C4-2B (cell line): ENCODE results near the gene ACSM4.

ENCODE experiments used
- ZFX ChIP-seq: fragments of 450-650 bp; IDR thresholded peaks from 2 replicates; pipeline ENCODE4 v1.6.1; 2017
- TF ChIP-seq, protein P1 (sequence below): fragments of 450-650 bp; conservative IDR thresholded peaks from 2 replicates; pipeline ENCODE4 v1.5.1; 2017; ENCODE audit warnings: mild to moderate bottlenecking

DNA sequence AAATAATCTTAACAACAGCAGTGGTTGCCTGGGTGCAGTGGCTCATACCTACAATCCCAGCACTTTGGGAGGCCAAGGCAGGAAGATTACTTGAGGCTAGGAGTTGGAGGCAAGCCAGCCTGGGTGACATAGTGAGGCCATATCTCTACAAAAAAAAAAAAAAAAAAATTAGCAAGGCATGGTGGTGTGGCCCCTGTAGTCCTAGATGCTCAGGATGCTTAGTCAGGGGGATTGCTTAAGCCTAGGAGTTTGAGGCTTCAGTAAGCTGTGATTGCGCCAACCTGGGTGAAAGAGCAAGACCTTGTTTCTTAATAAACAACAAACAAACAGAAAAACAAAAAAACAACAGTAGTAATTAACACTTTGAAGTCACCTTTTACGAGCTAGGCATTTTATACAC, 642 bp upstream of the ACSM4 start:
- TF ChIP-seq, protein P1, sequence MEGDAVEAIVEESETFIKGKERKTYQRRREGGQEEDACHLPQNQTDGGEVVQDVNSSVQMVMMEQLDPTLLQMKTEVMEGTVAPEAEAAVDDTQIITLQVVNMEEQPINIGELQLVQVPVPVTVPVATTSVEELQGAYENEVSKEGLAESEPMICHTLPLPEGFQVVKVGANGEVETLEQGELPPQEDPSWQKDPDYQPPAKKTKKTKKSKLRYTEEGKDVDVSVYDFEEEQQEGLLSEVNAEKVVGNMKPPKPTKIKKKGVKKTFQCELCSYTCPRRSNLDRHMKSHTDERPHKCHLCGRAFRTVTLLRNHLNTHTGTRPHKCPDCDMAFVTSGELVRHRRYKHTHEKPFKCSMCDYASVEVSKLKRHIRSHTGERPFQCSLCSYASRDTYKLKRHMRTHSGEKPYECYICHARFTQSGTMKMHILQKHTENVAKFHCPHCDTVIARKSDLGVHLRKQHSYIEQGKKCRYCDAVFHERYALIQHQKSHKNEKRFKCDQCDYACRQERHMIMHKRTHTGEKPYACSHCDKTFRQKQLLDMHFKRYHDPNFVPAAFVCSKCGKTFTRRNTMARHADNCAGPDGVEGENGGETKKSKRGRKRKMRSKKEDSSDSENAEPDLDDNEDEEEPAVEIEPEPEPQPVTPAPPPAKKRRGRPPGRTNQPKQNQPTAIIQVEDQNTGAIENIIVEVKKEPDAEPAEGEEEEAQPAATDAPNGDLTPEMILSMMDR = no peak
- TF ChIP-seq ZFX = no peak
